Epithelial cell of proximal tubule (primary cell): Measurements from ENCODE around the gene IGF2BP3. TPM values are rescaled to one million over a fixed set of nuclear protein-coding genes. Genes with fewer than 3 reads are reported as not detected.

Experiments
- DNase-seq: peaks from one replicate; pipeline ENCODE4 v3.0.0-alpha.2; 2011; ENCODE audit warnings: low read depth
- H3K4me3 ChIP-seq: 2 replicates; pipeline ENCODE4 v1.5.1; 2011; ENCODE audit warnings: low read depth, mild to moderate bottlenecking, low read length
- total RNA-seq: library from RNA; depleted of rRNA; stranded (reverse); fragments of >200 nt; gene quantifications from 2 replicates; pipeline ENCODE4 v1.2.3, GENCODE V29; 2015
- TF ChIP-seq, protein P1 (sequence below): conservative IDR thresholded peaks from 2 replicates; pipeline ENCODE4 v1.5.1; 2012; ENCODE audit warnings: low read depth, mild to moderate bottlenecking, low read length

IGF2BP3 gene
- total RNA-seq, 1 donor from 2014 or later: 42.4 TPM

DNA sequence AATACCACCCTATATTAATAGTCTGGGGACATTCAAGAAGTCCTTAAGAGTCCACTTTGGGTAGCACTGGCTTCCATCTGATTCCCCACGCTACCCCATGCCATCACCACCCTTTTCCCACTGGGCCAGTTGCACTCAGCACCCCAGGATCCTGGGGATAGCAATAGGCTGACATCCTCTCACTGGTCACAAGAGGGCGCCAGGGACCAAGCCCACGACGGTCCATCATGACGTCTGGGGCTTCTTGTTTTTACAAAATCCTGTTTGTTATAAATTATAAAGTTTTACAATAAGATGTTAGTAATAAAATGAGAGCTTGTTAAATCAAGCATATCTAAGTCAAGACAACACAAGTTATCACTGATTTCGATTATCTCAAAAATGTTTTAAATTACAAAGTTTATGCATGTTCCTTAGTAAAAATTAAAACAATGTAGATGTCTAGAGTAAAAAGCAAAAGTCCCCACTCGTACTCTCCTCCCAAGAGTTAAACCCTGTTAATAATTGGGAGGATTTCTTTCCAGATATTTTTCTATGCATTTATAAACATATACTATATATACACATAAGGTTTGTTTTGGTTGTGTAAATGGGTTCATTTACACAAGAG is 208.3 kb downstream of the IGF2BP3 start:
- DNase-seq: no peak
- no peak overlapping the region for H3K4me3 ChIP-seq
- TF ChIP-seq, protein P1, sequence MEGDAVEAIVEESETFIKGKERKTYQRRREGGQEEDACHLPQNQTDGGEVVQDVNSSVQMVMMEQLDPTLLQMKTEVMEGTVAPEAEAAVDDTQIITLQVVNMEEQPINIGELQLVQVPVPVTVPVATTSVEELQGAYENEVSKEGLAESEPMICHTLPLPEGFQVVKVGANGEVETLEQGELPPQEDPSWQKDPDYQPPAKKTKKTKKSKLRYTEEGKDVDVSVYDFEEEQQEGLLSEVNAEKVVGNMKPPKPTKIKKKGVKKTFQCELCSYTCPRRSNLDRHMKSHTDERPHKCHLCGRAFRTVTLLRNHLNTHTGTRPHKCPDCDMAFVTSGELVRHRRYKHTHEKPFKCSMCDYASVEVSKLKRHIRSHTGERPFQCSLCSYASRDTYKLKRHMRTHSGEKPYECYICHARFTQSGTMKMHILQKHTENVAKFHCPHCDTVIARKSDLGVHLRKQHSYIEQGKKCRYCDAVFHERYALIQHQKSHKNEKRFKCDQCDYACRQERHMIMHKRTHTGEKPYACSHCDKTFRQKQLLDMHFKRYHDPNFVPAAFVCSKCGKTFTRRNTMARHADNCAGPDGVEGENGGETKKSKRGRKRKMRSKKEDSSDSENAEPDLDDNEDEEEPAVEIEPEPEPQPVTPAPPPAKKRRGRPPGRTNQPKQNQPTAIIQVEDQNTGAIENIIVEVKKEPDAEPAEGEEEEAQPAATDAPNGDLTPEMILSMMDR: peak; percentile 96

DNA sequence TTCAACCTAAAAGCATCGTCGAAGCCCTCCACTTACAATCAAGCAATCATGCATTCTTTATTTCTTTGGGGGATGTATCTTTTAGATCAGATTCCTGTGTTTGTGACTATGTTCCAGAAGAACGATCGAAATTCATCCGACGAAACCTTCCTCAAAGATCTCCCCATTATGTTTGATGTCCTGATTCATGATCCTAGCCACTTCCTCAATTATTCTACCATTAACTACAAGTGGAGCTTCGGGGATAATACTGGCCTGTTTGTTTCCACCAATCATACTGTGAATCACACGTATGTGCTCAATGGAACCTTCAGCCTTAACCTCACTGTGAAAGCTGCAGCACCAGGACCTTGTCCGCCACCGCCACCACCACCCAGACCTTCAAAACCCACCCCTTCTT is 209.9 kb downstream of the IGF2BP3 start:
- DNase-seq: no peak
- H3K4me3 ChIP-seq: no peak overlapping the region
- TF ChIP-seq, protein P1: no peak

Other genes starting within 250 kb of the IGF2BP3 start
- 10.6 and 10.9 TPM in 2 replicates for gene GPNMB, start 223.7 kb downstream of the IGF2BP3 start, total RNA-seq
- 95.7 and 97.4 TPM in 2 replicates for gene MALSU1, start 171.2 kb downstream of the IGF2BP3 start, total RNA-seq
- gene TRA2A, start 61.5 kb upstream of the IGF2BP3 start, total RNA-seq: 23.1 and 28.7 TPM in 2 replicates
- 9.9 and 13.4 TPM in 2 replicates for gene CCDC126, start 126.9 kb upstream of the IGF2BP3 start, total RNA-seq
- 13.2 and 13.4 TPM in 2 replicates for gene FAM221A, start 209.7 kb upstream of the IGF2BP3 start, total RNA-seq
- 0.12 and 0.43 TPM in 2 replicates for gene STK31, start 239.7 kb upstream of the IGF2BP3 start, total RNA-seq